Mucosa of descending colon (tissue), 3 donors: ENCODE data around the gene PTPRN2. TPM values are rescaled to one million over a fixed set of nuclear protein-coding genes. Genes with fewer than 3 reads are reported as not detected.

Source experiments
- ATAC-seq: fragments of 200-7000 bp; cut with Tn5 transposase; one replicate; pipeline ENCODE4 v1.9.1; 2020; ENCODE audit warnings: mild to moderate bottlenecking, moderate library complexity
- DNase-seq, 3 donors: peaks; one replicate each; pipeline ENCODE4 v3.0.0-alpha.2; 2020
- H3K36me3 ChIP-seq: fragments of 200-600 bp; one replicate; pipeline ENCODE4 v1.8.0; 2021; ENCODE audit warnings: low read depth, mild to moderate bottlenecking
- H3K4me1 ChIP-seq: fragments of 200-600 bp; one replicate; pipeline ENCODE4 v1.8.0; 2021; ENCODE audit warnings: low read depth, mild to moderate bottlenecking
- H3K4me3 ChIP-seq: fragments of 200-600 bp; one replicate; pipeline ENCODE4 v1.8.0; 2021; ENCODE audit warnings: mild to moderate bottlenecking
- H3K9me3 ChIP-seq: fragments of 200-600 bp; one replicate; pipeline ENCODE4 v1.8.0; 2021; ENCODE audit warnings: mild to moderate bottlenecking
- intact Hi-C, 2 donors: fragments of 100-400 bp; cut with DNase I in 1 of 2; cut with micrococcal nuclease in 1 of 2; formaldehyde crosslinking; loops; one replicate each; pipeline versions ENCODE4 v1.11.0 to v1.11.1; 2022; cut with DNase I, micrococcal nuclease
- total RNA-seq, 3 donors: library from RNA; stranded (reverse); fragmentation: NEBNext Ultra II Directional in 2 of 3; extraction: Animal tissue kit (Norgen Biotek cat#: 25700) in 2 of 3; gene quantifications; one replicate each; pipeline versions ENCODE4 v1.2.1 to v1.2.4, GENCODE V29; 2021 to 2023
- TF ChIP-seq, protein P1 (sequence below): fragments of 200-600 bp; IDR thresholded peaks from one replicate; pipeline ENCODE4 v1.8.0; 2022; ENCODE audit warnings: antibody characterized with exemption, mild to moderate bottlenecking
- donor health status: DM: no; HTN: no; CAD: no; lungs with moderate emphysema.
- donor health status: DM: no; HTN: no; CAD: no.
- donor health status: DM: no; HTN: yes; CAD: no.

The PTPRN2 gene
- total RNA-seq, 3 donors from 2014 or later: 12.5 to 28.0 (median 26.2) TPM

DNA sequence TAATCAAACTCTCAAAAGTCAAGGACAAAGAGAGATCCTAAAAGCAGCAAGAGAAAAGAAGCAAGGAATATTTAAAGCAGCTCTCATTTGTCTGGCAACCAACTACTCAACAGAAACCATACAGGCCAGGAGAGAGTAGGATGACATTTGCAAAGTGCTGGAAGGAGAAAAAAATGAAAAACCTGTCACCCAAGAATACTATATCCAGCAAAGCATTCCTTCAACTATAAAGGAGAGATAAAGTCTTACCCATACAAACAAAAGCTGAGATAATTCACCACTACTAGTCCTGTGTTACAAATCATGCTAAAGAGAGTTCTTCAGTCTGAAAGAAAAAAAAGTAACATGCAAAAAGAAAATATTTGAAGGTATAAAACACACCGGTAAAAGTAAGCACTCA lies 357.7 kb downstream of the PTPRN2 start:
- DNase-seq (no peak), ATAC-seq (no peak)
- TF ChIP-seq, protein P1, sequence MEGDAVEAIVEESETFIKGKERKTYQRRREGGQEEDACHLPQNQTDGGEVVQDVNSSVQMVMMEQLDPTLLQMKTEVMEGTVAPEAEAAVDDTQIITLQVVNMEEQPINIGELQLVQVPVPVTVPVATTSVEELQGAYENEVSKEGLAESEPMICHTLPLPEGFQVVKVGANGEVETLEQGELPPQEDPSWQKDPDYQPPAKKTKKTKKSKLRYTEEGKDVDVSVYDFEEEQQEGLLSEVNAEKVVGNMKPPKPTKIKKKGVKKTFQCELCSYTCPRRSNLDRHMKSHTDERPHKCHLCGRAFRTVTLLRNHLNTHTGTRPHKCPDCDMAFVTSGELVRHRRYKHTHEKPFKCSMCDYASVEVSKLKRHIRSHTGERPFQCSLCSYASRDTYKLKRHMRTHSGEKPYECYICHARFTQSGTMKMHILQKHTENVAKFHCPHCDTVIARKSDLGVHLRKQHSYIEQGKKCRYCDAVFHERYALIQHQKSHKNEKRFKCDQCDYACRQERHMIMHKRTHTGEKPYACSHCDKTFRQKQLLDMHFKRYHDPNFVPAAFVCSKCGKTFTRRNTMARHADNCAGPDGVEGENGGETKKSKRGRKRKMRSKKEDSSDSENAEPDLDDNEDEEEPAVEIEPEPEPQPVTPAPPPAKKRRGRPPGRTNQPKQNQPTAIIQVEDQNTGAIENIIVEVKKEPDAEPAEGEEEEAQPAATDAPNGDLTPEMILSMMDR: no peak
- Histone ChIP-seq H3K36me3 (no peaks in the 10 kb centered on the region), H3K4me3 (no peak overlapping the region), H3K4me1 (no peaks in the 10 kb centered on the region), H3K9me3 (peaks cover 6% of the 10 kb centered on the region)
- intact Hi-C loops: no loop called here

DNA sequence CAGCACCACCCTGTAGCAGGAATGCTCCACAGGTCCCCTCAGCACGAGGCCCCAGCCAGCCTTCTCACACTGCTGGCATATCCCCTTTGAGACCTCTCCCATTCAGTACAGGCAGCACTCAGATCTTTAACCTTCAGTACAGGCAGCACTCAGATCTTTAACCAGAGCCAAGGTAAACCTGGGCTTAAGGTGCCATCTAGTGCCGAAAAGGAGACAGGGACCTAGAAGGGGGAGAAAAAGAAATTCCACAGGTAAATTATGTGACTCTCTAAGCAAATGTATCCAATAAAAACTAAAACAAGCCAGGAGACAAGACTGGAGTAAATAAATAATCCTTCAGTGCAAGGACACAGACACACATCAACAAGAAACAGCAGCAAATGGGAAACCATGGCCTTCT lies 358.6 kb downstream of the PTPRN2 start:
- DNase-seq: no peak
- H3K36me3 ChIP-seq: no peaks in the 10 kb centered on the region
- TF ChIP-seq, protein P1: no peak
- H3K4me3 ChIP-seq: no peak overlapping the region
- peaks cover 6% of the 10 kb centered on the region for H3K9me3 ChIP-seq
- intact Hi-C loops: no loop called here
- ATAC-seq: no peak
- no peaks in the 10 kb centered on the region for H3K4me1 ChIP-seq

DNA sequence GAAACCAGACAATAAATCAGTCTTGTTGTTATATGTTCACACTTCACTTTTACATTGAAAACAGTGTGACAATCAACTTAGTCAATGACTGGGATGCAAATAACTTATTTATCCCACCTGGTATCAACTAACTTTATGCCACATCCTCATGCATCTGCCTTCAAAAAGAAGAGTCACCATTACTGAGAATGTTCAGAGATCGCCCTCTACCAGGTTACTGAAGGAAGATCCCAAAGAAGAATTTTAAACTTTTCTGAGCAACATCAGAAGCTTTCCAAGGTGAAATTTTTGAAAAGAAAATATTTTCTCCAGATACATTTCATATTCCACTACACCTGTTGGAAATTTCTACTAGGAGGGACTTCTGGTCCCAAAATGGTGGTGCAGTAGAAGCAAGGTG lies 359.5 kb downstream of the PTPRN2 start:
- ATAC-seq (no peak), DNase-seq (no peak)
- H3K4me3 ChIP-seq: no peak overlapping the region
- intact Hi-C loops: no loop called here
- H3K36me3 ChIP-seq: no peaks in the 10 kb centered on the region
- peaks cover 6% of the 10 kb centered on the region for H3K9me3 ChIP-seq
- TF ChIP-seq, protein P1: no peak
- H3K4me1 ChIP-seq: no peaks in the 10 kb centered on the region

DNA sequence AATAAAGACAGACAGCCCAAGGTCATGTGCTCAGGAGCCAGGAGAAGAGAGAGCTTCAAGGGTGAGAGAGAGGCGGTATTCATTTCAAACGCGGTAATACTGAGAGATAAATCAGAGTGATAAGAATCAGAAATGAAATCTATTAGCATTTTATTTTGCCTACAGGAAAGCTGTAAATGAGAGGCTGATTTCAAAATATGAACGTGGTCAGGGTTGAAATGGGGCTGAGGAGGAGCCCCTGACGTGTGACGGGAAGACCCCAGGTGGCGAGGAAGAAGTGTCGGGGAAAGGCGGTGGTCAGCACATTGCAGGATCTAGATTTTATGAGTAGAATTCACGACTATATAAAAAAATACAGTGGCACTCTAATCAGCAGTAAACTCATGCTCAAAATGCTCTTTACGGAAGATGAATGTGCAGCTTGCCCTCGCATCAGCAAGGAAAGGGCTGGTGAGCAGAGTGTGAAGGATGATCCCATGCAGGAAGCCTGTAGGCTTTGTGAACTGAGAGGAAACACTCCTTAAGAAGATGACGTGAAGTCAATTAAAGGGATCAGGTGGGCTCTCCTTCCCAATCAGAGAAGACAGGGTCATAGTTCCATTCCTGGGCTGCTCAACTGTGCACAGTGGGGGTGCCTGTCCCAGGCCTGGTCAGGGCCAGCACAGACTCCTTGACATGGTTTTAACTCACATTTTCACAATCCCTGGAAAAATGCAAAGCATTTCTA lies 360.2 kb downstream of the PTPRN2 start:
- intact Hi-C loops: no loop called here
- no peak for ATAC-seq
- TF ChIP-seq, protein P1: no peak

DNA sequence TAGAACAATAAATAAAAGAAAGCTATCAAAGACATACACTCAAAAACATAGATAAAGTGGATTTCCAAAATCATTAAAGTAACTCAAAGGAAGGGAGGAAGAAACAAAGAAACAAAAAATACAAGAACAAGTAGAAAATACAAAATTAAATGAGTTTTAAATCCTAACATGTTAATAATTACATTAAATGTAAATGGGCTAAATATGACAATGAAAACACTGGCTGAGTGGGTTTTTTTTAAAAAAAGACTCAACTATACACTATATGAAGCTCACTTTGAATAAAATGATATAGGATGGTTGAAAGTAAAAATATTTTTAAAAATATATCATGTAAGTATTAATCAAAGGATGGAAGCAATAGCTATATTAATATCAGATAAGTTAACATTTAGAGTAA lies 371.4 kb downstream of the PTPRN2 start:
- H3K4me1 ChIP-seq: no peaks in the 10 kb centered on the region
- ATAC-seq: no peak
- H3K4me3 ChIP-seq: no peak overlapping the region
- H3K36me3 ChIP-seq: no peaks in the 10 kb centered on the region
- TF ChIP-seq, protein P1: no peak
- intact Hi-C loops: no loop called here
- H3K9me3 ChIP-seq: no peaks in the 10 kb centered on the region
- DNase-seq: no peak

More for the DNA sequence above, 360.2 kb downstream of the PTPRN2 start:
- H3K36me3 ChIP-seq: no peaks in the 10 kb centered on the region
- no peak overlapping the region for H3K4me3 ChIP-seq
- H3K9me3 ChIP-seq: peaks cover 6% of the 10 kb centered on the region
- no peak for DNase-seq
- no peaks in the 10 kb centered on the region for H3K4me1 ChIP-seq
